Muscle layer of duodenum (tissue), 2 donors: Measurements from ENCODE around the gene VEGFD.
"Not testable (repeated sequence)": the region's sequence is repeated elsewhere in the genome, so short reads cannot be mapped to it uniquely, and the experiment has no call there.

Experiments used
- H3K27ac ChIP-seq: one replicate; pipeline ENCODE4 v1.7.0; 2013; ENCODE audit warnings: mild to moderate bottlenecking, low read length
- H3K27me3 ChIP-seq: one replicate; pipeline ENCODE4 v1.7.0; 2013; ENCODE audit warnings: low read depth, mild to moderate bottlenecking, control low read depth, low read length
- H3K36me3 ChIP-seq, 2 donors: one replicate each; pipeline ENCODE4 v1.7.0; 2013; ENCODE audit warnings: low read length in 2 of 2, control low read depth in 1 of 2, mild to moderate bottlenecking in 1 of 2; ENCODE audit not compliant: insufficient read depth in 2 of 2, control insufficient read depth in 1 of 2
- H3K4me1 ChIP-seq, 2 donors: one replicate each; pipeline ENCODE4 v1.7.0; 2013; ENCODE audit warnings: low read length in 2 of 2, mild to moderate bottlenecking in 2 of 2, control low read depth in 1 of 2, moderate library complexity in 1 of 2; ENCODE audit not compliant: insufficient read depth in 2 of 2, control insufficient read depth in 1 of 2
- H3K4me3 ChIP-seq, 2 donors: one replicate each; pipeline ENCODE4 v1.7.0; 2013; ENCODE audit warnings: low read length in 2 of 2, low read depth in 1 of 2, mild to moderate bottlenecking in 1 of 2
- H3K9me3 ChIP-seq, 2 donors: one replicate each; pipeline ENCODE4 v1.7.0; 2013; ENCODE audit warnings: low read length in 2 of 2, control low read depth in 1 of 2, mild to moderate bottlenecking in 1 of 2; ENCODE audit not compliant: control insufficient read depth in 1 of 2
- donor health status: healthy.

Gene VEGFD

GRCh38 chrX:15328821-15329220, 55.4 kb downstream of the VEGFD start:
- Histone ChIP-seq H3K27me3 (no peaks in the 10 kb centered on the region), H3K36me3 (peaks cover 0 to 17% of the 10 kb centered on the region in 2 donors)

DNA sequence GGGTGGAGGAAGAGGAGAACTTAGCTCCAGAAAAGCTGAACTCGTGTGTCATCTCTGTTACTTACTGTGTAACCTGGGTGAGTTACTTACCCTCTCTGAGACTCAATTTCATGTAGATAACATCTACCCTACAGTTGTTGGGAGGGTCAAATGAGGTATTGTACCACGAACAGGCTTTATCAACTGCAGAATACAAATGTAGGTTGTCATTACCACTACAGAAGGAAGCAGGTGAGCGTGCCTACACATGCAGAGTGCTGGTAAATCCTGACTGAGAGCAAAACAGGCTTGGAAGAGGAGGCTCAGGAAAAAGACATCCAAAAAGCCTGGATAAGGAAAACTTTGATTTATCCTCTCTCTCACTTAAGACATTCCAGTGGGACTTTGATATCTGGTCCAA, 56.1 kb downstream of the VEGFD start:
- Histone ChIP-seq H3K27ac (no peak overlapping the region), H3K4me1 (no peaks in the 10 kb centered on the region), H3K9me3 (no peaks in the 10 kb centered on the region), H3K4me3 (no peak overlapping the region), H3K27me3 (no peaks in the 10 kb centered on the region), H3K36me3 (peaks cover 0 to 19% of the 10 kb centered on the region in 2 donors)

More at GRCh38 chrX:15328821-15329220, 55.4 kb downstream of the VEGFD start:
- H3K4me3 ChIP-seq: no peak overlapping the region
- H3K4me1 ChIP-seq: no peaks in the 10 kb centered on the region
- H3K27ac ChIP-seq: no peak overlapping the region
- no peaks in the 10 kb centered on the region for H3K9me3 ChIP-seq

DNA sequence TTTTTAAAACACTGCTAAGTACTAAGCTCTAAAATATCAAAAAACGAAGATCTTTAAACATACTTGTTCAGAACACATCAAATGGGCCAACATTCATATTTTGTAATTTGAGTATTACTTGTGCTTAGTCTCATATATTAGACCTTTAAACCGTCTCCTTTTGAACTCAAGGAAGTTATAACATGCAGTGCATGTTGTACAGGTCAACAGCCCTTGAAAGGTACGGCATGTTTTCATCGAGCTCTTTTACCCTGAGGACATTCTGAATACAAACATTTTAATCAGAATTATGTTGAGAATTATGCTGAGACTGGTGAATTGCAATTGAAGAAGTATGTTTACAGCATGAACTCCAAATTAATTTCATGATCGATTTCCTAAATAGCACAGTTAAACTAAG, 61.7 kb downstream of the VEGFD start:
- Histone ChIP-seq H3K36me3 (peaks cover 0 to 12% of the 10 kb centered on the region in 2 donors), H3K4me3 (no peak overlapping the region), H3K27ac (no peak overlapping the region), H3K9me3 (no peaks in the 10 kb centered on the region), H3K4me1 (no peaks in the 10 kb centered on the region), H3K27me3 (no peaks in the 10 kb centered on the region)

GRCh38 chrX:15322072-15322471, 62.1 kb downstream of the VEGFD start:
- H3K27ac ChIP-seq: no peak overlapping the region
- no peak overlapping the region for H3K4me3 ChIP-seq
- H3K27me3 ChIP-seq: no peaks in the 10 kb centered on the region
- H3K36me3 ChIP-seq: peaks cover 0 to 12% of the 10 kb centered on the region in 2 donors
- no peaks in the 10 kb centered on the region for H3K9me3 ChIP-seq
- no peaks in the 10 kb centered on the region for H3K4me1 ChIP-seq

GRCh38 chrX:15321447-15321846, 62.8 kb downstream of the VEGFD start:
- H3K27me3 ChIP-seq: no peaks in the 10 kb centered on the region
- H3K4me1 ChIP-seq: no peaks in the 10 kb centered on the region
- no peaks in the 10 kb centered on the region for H3K9me3 ChIP-seq
- H3K4me3 ChIP-seq: no peak overlapping the region
- no peak overlapping the region for H3K27ac ChIP-seq
- H3K36me3 ChIP-seq: peaks cover 0 to 12% of the 10 kb centered on the region in 2 donors

DNA sequence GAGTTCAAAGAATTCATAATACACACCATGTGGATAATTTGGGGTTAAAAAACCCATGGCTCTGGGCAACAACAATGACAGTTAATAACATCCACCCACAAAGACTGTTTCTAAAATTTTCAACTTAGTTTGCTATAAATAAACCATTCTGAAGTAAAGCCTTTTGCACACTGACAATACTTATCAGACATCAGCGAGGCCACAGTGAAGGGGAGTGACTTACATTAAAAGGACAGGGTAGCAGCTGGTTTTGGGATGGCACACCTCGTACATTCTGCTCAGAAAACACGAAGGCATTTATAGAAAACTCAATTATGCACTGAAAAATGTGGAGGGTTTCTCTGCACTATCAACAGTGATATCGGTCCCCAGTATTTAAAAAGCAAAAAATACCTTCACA, 63.9 kb downstream of the VEGFD start:
- no peaks in the 10 kb centered on the region for H3K27me3 ChIP-seq
- H3K4me1 ChIP-seq: no peaks in the 10 kb centered on the region
- H3K36me3 ChIP-seq: peaks cover 0 to 12% of the 10 kb centered on the region in 2 donors
- H3K27ac ChIP-seq: no peak overlapping the region
- H3K4me3 ChIP-seq: no peak overlapping the region
- no peaks in the 10 kb centered on the region for H3K9me3 ChIP-seq

- Histone ChIP-seq H3K9me3 (no peaks in the 10 kb centered on the region), H3K4me3 (no peak overlapping the region), H3K27me3 (no peaks in the 10 kb centered on the region), H3K4me1 (no peaks in the 10 kb centered on the region), H3K36me3 (peaks cover 0 to 8% of the 10 kb centered on the region in 2 donors), H3K27ac (no peak overlapping the region)
These were observed 65.1 kb downstream of the VEGFD start for GRCh38 chrX:15319075-15319474.

DNA sequence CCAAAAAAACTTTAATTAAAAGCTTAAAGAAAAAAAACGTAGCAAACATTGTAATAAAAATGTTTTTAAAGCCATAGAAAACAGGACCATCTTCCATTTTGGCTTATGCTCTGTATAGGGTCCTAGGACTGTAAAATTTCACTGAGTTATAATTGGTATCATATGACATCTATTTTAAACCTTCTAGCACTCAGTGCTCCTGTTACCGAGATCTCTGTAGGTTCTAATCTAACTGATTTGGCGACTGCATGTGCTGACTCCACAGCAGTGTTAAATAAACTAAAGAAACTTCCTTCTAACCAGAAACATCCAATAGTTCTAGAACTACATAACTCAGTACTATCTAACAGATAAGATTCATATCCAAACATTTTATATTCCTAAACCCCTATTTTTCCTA, 68.7 kb downstream of the VEGFD start, which contains the start of gene ASB11:
Gene ASB11 (minus strand): TSS at position 132 of the 400 bp plus-strand sequence. CDS start 35 bp downstream, at position 97.
- Histone ChIP-seq H3K9me3 (no peaks in the 10 kb centered on the region), H3K4me1 (no peaks in the 10 kb centered on the region), H3K27ac (no peak within 1 kb of the TSS), H3K27me3 (no peaks in the 10 kb centered on the region), H3K36me3 (no peaks in the 10 kb centered on the region), H3K4me3 (no peak within 1 kb of the TSS)

DNA sequence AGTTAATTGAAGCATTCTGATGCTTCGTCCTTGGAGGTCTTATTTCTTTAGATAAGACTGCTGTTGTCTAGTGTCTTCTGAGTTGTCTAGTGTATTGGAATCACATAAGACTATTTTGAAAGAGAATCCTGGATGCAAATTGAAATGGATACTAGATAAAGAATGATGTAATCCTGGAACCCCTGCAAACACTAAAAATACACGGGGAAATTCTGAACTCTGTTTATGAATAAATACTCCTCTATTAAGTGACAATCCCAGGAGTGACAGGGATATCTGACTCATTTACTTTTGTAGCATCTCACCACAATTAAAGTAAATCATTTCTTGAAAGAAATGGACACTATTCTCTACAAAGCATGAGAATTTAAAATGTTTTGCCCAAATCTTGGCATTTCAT, 69.7 kb downstream of the VEGFD start:
- Histone ChIP-seq H3K4me3 (no peak overlapping the region), H3K27ac (no peak overlapping the region), H3K27me3 (no peaks in the 10 kb centered on the region), H3K4me1 (no peaks in the 10 kb centered on the region), H3K36me3 (no peaks in the 10 kb centered on the region), H3K9me3 (no peaks in the 10 kb centered on the region)

GRCh38 chrX:15311119-15311518, 73.1 kb downstream of the VEGFD start:
- Histone ChIP-seq H3K36me3 (no peaks in the 10 kb centered on the region), H3K27ac (no peak overlapping the region), H3K4me1 (no peaks in the 10 kb centered on the region), H3K27me3 (no peaks in the 10 kb centered on the region), H3K4me3 (no peak overlapping the region), H3K9me3 (no peaks in the 10 kb centered on the region)

DNA sequence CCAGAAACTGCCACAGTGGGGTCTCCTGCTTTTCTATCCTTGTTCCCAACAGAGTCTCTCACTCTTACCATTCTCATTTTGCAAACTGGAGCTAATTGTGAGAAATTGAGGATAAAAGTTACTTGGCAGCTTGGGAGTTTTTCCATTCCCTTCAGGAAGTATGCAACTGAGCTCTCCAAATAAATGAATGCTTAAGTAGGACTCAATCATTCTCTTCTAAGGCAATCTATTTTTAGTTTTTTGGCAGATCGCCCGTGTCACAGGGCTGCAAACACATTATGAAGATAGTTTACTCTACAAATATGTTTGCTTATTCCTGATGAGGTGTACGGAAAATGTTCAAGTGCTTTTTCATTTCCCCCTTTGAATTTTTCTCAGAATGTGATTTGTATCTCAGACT, 74.1 kb downstream of the VEGFD start:
- Histone ChIP-seq H3K27me3 (no peaks in the 10 kb centered on the region), H3K4me3 (no peak overlapping the region), H3K4me1 (no peaks in the 10 kb centered on the region), H3K36me3 (no peaks in the 10 kb centered on the region), H3K9me3 (no peaks in the 10 kb centered on the region), H3K27ac (no peak overlapping the region)

- H3K4me3 ChIP-seq, H3K27me3 ChIP-seq, H3K27ac ChIP-seq, H3K36me3 ChIP-seq, H3K9me3 ChIP-seq, H3K4me1 ChIP-seq: not testable (repeated sequence)
These were observed 78.3 kb downstream of the VEGFD start for GRCh38 chrX:15305899-15306298.
